Neuron (in vitro differentiated cells): Measurements from ENCODE around the gene MESP2.

Experiments used
- H2AFZ ChIP-seq: one replicate; pipeline ENCODE4 v1.6.1; 2013; ENCODE audit warnings: low read depth, mild to moderate bottlenecking, inconsistent platforms, low read length, moderate library complexity
- H3K27me3 ChIP-seq: one replicate; pipeline ENCODE4 v1.6.1; 2013; ENCODE audit warnings: low read length; ENCODE audit not compliant: insufficient read depth
- H3K36me3 ChIP-seq: one replicate; pipeline ENCODE4 v1.6.1; 2013; ENCODE audit warnings: low read length; ENCODE audit not compliant: insufficient read depth
- H3K4me1 ChIP-seq: one replicate; pipeline ENCODE4 v1.6.1; 2013; ENCODE audit warnings: low read length; ENCODE audit not compliant: insufficient read depth
- H3K4me3 ChIP-seq: 2 replicates; pipeline ENCODE4 v1.5.1; 2013; ENCODE audit warnings: mild to moderate bottlenecking, low read length, moderate library complexity
- H3K9me3 ChIP-seq: one replicate; pipeline ENCODE4 v1.6.1; 2013; ENCODE audit warnings: low read length

MESP2 gene

DNA sequence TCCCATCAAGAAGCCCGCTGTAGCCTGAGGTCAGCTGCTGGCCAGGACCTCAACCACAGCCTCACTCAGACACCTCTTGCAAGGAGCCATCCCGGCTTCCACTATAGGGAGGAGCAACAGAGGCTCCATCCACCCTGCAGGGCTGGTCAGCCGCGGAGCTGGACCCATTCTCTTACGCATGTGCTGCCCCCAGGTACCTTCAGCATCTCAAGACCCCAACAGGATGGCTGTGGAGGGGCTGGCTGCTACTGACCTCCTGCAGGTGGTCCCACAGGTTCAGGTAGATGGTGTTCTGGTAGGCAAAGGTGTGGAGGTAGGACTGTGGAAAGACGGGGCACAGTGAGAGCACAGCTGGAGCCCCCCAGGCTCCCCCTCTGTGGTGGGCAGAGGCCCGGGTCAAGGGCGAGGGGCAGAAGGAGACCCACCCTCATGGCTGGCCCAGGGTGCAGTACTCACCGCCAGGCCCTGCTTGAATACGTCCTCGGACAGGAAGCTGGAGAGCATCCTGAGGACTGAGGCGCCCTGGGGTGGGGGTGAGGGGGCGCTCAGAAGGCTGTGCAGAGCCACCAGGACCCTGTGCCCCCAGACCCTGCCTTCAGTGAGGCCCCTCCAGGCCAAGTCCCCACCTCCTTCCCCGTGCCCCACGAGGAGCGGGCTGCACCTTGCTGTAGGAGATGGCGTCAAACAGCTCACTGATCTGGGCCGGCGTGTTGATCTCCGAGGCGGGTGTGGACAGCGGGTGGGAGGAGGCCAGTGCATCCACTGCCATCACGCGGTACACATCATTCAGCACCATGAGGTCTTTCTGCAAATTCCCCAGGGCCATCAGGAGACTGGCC, 27.1 kb downstream of the MESP2 start:
- H2AFZ ChIP-seq = no peak overlapping the region
- H3K9me3 ChIP-seq = no peaks in the 10 kb centered on the region
- no peak overlapping the region for H3K4me3 ChIP-seq
- H3K27me3 ChIP-seq = no peaks in the 10 kb centered on the region
- no peaks in the 10 kb centered on the region for H3K36me3 ChIP-seq
- H3K4me1 ChIP-seq = no peaks in the 10 kb centered on the region

DNA sequence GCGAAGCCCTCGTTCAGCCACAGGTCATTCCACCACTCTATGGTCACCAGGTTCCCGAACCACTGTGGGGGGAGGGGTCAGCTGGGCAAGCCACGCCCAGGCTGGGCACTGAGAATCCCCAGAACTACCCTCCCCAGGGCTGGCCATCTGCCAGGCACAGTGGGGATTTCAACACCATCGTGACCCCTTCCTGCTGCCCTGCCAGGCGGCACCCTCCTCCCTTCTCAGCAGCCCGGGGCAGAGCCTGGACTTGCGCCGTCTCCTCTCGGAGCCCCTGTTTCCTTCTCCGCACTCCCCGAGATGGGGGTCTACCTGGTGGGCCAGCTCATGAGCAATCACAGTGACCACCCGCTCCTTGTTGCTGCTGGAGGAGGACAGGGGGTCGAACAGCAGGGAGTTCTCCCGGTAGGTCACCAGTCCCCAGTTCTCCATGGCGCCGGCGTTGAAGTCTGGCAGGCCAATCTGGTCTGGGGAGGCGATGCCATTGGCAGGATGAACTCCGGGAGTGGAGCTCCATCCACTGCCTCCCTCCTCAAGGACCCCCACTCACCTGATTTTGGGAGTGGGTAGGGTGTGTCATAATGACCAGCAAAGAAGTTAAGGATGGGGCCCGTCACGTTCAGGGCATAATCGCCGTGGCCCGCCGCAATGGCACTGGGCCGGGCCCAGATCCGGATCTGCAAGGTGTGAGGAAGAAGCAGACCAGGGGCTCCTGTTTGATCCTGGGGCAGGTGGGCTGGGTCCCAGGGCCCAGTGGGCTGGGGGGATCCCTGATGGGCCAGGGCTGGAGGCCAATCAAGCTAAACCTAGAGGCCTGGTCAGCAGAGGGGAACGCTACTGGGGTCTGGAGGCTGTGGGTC, 28.0 kb downstream of the MESP2 start:
- H3K4me1 ChIP-seq = no peaks in the 10 kb centered on the region
- no peaks in the 10 kb centered on the region for H3K36me3 ChIP-seq
- no peaks in the 10 kb centered on the region for H3K9me3 ChIP-seq
- no peak overlapping the region for H3K4me3 ChIP-seq
- H3K27me3 ChIP-seq = no peaks in the 10 kb centered on the region
- no peak overlapping the region for H2AFZ ChIP-seq

DNA sequence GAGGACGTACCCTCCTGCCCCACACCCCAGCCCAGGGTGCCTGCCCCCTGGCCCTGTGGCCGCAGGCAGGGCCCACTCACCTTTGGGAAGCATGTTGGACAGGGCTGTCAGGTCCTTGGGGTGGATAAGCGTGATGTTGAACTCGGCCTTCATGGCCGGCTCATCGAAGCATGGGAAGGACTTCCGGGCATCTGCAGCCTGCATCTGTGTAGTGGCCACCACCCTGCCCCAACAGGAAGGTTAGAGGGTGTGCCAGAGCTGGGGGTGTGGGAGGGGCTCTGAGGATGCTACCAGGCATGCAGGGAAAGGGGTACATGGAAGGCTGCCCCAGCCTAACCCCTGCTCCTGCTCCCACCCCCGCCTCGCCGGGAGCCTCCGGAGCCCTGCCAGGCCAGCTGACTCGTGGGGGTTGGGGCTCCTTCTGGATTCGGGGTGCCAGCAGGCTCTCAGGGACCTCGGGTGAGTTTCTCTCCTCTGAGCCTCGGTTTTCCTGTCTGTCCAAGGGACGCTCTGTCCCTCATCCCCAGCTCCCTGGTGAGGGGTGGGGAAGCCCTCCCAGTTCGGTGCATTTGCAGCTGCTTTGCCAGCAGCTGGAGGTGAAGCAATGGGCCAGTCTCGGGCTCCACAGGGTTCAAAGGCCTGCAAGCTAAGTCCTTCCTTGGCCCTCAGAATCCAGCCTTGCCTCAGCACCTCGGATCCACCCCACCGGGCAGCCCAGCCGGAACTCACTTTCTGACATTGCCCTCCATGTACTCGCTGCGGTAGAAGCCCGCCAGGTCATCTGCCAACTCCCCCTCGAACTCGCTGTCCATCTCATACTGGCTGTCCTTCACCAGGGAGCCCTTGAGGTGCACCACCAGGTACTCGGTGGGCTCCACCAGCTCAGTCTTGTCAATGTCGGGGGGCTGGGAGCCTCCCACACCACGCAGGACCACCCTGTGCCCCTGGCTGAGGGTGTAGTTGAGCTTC, 29.4 kb downstream of the MESP2 start:
- no peaks in the 10 kb centered on the region for H3K36me3 ChIP-seq
- H3K27me3 ChIP-seq = no peaks in the 10 kb centered on the region
- H2AFZ ChIP-seq = no peak overlapping the region
- H3K4me1 ChIP-seq = no peaks in the 10 kb centered on the region
- no peak overlapping the region for H3K4me3 ChIP-seq
- H3K9me3 ChIP-seq = no peaks in the 10 kb centered on the region

DNA sequence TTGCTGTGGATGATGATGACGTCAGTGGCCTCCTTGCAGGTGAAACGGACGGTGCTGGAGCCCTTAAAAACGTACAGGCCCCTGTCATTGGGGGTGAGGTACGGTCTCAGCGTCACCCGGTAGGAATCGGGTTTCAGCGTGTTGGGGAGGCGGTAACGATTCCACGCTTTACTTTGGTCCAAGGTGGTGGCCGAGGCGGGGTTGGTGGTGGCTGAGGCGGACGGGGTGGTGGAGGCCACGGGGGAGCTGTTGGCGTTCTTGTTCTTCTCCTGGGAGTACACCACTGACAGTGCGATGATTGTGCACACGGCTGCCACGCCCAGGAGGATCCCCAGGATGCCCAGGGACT, 30.1 kb downstream of the MESP2 start:
- Histone ChIP-seq H3K27me3 (peaks cover 5% of the 10 kb centered on the region), H3K36me3 (no peaks in the 10 kb centered on the region), H3K4me1 (no peaks in the 10 kb centered on the region), H2AFZ (no peak overlapping the region), H3K9me3 (no peaks in the 10 kb centered on the region), H3K4me3 (no peak overlapping the region)

DNA sequence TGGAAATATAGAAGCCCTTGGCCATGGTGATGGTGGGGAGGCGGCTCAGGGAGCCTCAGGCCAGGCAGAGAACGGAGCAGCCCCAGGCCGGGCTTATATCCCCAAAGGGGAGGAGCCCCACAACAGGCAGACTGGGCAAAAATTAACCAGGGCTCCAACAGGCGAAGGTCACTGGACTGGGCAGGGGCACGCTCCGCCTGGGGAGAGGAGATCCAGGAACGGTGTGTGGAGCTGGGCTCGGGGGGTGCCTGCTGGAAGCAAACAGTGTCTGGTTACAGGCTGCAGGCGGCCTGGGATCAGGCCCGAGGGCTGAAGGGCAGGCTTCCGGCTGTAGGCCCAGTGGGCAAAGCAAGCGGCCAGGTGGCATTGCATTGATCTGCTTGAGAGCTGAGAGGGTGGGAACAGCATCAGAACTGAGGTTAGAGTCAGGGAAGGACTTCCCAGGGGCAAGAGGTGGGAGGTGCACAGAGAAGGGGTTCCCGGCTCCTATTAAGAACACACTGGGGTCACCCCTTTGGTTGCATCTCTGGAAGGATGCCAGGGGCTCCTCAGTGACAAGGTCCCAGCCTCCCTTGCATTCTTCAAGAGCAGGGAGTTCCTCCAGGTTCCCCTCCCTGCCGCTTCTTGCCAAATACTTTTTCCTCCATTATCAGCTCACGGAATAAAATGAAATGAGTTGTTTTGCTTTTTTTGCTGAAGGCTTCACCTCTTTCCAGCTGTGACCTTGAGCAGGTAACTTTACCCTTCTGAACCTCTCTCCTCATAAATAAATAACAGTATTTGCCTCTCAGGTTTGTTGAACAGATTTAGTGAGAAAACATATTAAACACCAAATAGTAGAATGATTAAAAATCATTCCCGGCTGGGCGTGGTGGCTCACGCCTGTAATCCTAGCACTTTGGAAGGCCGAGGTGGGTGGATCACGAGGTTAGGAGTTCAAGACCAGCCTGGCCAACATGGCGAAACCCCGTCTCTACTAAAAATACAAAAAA, 30.7 kb downstream of the MESP2 start:
- Histone ChIP-seq H3K4me1 (no peaks in the 10 kb centered on the region), H3K36me3 (no peaks in the 10 kb centered on the region), H3K4me3 (no peak overlapping the region)

DNA sequence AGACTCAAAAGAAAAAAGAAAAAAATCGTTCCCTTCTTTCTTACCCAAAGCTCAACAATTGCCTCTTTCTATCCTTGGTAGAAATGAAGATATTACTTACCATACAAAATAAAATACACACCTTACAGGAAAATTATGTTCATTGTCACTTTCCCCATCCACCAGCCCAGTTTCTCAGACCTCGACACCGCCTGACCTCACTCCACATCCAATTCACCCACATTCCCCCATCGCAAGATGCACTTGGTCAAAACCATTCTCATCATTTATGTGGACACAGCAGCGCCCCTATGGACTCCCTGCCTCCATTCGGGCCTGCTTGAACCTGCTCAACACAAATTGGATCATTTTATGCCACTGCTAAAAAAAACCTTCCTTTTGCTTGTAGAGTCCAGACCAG, 31.6 kb downstream of the MESP2 start:
- Histone ChIP-seq H3K9me3 (peaks cover 1% of the 10 kb centered on the region), H3K4me3 (no peak overlapping the region), H3K36me3 (no peaks in the 10 kb centered on the region), H3K4me1 (no peaks in the 10 kb centered on the region), H2AFZ (no peak overlapping the region), H3K27me3 (peaks cover 16% of the 10 kb centered on the region)

More for the DNA sequence above, 30.7 kb downstream of the MESP2 start:
- Histone ChIP-seq H2AFZ (no peak overlapping the region), H3K9me3 (no peaks in the 10 kb centered on the region), H3K27me3 (peaks cover 8% of the 10 kb centered on the region)

DNA sequence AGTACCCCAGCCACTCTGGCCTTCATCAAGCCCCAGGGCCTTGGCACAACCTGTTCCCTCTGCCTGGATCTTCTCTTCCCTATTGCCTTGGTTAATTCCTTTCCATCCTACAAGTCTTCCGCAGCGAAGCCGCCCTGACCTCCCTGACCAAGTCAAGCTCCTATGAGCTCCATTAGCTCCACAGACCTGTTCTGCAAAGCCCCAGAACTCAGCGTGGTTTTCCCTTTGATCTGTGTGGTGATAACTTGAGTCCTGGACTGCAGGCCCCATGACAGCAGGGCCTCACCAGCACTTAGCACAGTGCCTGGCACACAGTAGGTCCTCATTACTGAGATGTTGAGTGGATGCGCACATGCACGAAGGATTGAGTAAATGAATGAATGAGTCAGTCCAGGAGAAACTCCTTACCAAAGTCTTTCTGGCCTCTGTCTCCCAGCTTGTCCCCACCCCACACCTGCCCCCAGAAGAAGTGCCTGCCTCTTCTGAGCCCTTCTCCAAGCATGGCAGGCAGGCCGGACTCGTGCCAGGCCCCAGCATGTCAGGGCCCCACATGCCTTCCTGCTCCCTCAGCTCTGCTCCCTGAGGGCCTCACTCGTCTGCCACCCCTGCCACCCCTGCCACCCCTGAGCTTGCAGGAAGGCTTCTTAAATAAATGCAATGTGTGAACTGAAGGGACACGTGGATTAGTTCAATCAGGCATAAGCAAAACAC, 32.2 kb downstream of the MESP2 start:
- H3K36me3 ChIP-seq = no peaks in the 10 kb centered on the region
- peaks cover 1% of the 10 kb centered on the region for H3K9me3 ChIP-seq

DNA sequence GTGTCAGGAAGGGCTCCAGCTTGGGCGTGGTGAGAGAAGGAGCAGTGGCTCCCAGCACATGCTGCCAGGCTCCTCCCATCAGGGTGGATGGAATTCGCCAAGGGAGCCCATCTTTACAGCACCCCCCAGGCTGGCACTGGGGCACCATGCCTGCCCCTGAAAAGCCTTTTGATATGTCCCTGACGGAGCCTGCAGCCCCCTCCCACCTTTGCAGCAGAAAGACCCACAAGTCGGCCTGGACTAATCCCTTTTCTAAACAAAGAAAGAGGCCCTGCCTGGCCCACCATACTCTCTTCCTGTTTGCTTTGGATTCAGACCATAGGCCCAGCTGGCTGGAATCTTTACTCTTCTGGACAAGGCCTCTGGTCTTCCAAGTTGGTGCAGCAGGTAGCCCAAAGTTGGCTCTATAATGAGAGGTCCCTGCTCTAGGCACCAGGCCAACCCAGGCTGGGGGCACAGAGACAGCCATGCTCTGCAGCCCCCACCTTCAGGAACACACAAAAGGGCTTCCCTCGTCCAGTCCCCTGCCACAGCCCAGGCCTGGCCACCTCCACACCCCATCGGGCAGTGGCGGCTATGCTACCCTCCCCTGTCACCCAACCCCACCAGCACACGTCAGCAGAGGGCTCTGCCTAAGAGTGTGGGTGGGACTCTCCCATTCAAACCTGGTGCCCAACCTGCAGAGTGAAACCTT, 33.1 kb downstream of the MESP2 start:
- Histone ChIP-seq H2AFZ (no peak overlapping the region), H3K27me3 (peaks cover 32% of the 10 kb centered on the region), H3K36me3 (no peaks in the 10 kb centered on the region), H3K4me1 (no peaks in the 10 kb centered on the region), H3K4me3 (no peak overlapping the region), H3K9me3 (peaks cover 1% of the 10 kb centered on the region)

More for the DNA sequence above, 32.2 kb downstream of the MESP2 start:
- Histone ChIP-seq H3K4me3 (no peak overlapping the region), H3K4me1 (no peaks in the 10 kb centered on the region), H2AFZ (no peak overlapping the region), H3K27me3 (peaks cover 23% of the 10 kb centered on the region)

DNA sequence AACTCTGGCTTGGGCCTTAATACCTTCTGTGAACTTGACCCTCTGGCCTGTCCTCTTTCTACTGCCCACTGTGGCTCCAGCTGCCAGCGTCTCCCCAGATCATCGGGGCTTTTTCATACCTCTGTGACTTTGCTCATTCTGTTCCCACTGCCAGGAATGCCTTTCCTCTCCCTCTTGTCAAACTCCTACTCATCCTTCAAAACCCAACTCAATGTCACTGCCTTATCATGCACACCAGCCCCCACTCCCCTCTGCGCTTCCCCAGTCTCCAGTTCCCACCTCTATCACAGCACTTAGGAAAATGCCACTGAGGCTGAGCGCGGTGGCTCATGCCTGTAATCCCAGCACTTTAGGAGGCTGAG, 33.6 kb downstream of the MESP2 start:
- H3K27me3 ChIP-seq = peaks cover 36% of the 10 kb centered on the region
- no peaks in the 10 kb centered on the region for H3K36me3 ChIP-seq
- no peak overlapping the region for H2AFZ ChIP-seq
- no peak overlapping the region for H3K4me3 ChIP-seq
- H3K9me3 ChIP-seq = peaks cover 1% of the 10 kb centered on the region
- H3K4me1 ChIP-seq = no peaks in the 10 kb centered on the region

DNA sequence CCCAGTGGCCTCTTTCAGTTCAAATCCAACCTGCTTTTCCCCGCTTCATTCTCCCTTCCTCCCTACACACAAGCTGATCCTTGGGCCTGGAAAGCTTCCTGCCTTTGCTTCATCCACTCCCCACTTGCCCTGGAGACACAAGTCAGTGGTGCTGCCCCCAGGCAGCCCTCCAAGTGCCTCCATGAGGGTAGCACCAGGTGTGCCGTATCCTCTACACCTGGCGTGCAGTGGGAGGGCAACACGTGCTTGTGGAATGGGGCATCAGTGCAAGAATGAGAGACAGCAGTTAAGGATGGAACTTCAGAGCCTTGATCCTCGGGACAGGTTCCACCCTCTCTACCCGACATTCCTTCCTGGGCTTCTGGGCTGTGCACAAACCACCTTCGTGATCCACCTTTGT, 34.7 kb downstream of the MESP2 start:
- Histone ChIP-seq H3K4me3 (no peak overlapping the region), H2AFZ (no peak overlapping the region), H3K9me3 (peaks cover 10% of the 10 kb centered on the region), H3K4me1 (no peaks in the 10 kb centered on the region), H3K36me3 (no peaks in the 10 kb centered on the region), H3K27me3 (peaks cover 47% of the 10 kb centered on the region)
